HepG2 (cell line): ENCODE measurements around the gene DAB2IP.

Experiments
- EEA1 ChIP-seq: sonication (generic); formaldehyde crosslinking; IDR thresholded peaks from 2 replicates; pipeline ENCODE4 v1.5.1; 2020; ENCODE audit warnings: mild to moderate bottlenecking, missing genetic modification reagents, borderline replicate concordance
- ZNF224 ChIP-seq: sonication (generic); formaldehyde crosslinking; IDR thresholded peaks from 2 replicates; pipeline ENCODE4 v1.5.0; 2020; ENCODE audit warnings: mild to moderate bottlenecking, missing genetic modification reagents
- ZNF274 ChIP-seq: sonication (generic); formaldehyde crosslinking; IDR thresholded peaks from 2 replicates; pipeline ENCODE4 v1.5.1; 2020; ENCODE audit warnings: mild to moderate bottlenecking, missing genetic modification reagents
- ZNF781 ChIP-seq: sonication (generic); formaldehyde crosslinking; IDR thresholded peaks from 2 replicates; pipeline ENCODE4 v1.5.1; 2020; ENCODE audit warnings: borderline replicate concordance, mild to moderate bottlenecking, missing genetic modification reagents; ENCODE audit errors: not compliant biosample characterization

- no peak for TF ChIP-seq ZNF781 (CRISPR knock-in tag)
- no peak for TF ChIP-seq ZNF224 (CRISPR knock-in tag)
- TF ChIP-seq ZNF274 (CRISPR knock-in tag): no peak
- no peak for TF ChIP-seq EEA1 (CRISPR knock-in tag)
Measured at GRCh38 chr9:121700165-121700831, 48.9 kb downstream of the DAB2IP start.
